Duodenal mucosa (tissue), 2 donors: ENCODE data around the gene CD84.

Experiments
- H3K27ac ChIP-seq: one replicate; pipeline ENCODE4 v1.7.0; 2013; ENCODE audit warnings: low read depth, low read length
- H3K27me3 ChIP-seq, 2 donors: one replicate each; pipeline ENCODE4 v1.7.0; 2013; ENCODE audit warnings: low read length in 2 of 2, control low read depth in 1 of 2; ENCODE audit not compliant: insufficient read depth in 2 of 2, control insufficient read depth in 1 of 2
- H3K36me3 ChIP-seq, 2 donors: one replicate each; pipeline ENCODE4 v1.7.0; 2013; ENCODE audit warnings: low read length in 2 of 2, control low read depth in 1 of 2; ENCODE audit not compliant: insufficient read depth in 2 of 2, control insufficient read depth in 1 of 2
- H3K4me1 ChIP-seq, 2 donors: one replicate each; pipeline ENCODE4 v1.7.0; 2013; ENCODE audit warnings: low read length in 2 of 2, control low read depth in 1 of 2; ENCODE audit not compliant: insufficient read depth in 2 of 2, control insufficient read depth in 1 of 2
- H3K4me3 ChIP-seq, 2 donors: one replicate each; pipeline ENCODE4 v1.7.0; 2013; ENCODE audit warnings: low read length in 2 of 2, low read depth in 1 of 2
- H3K9ac ChIP-seq, 2 donors: one replicate each; pipeline ENCODE4 v1.7.0; 2013; ENCODE audit warnings: low read length in 2 of 2, low read depth in 1 of 2
- H3K9me3 ChIP-seq, 2 donors: one replicate each; pipeline ENCODE4 v1.7.0; 2013; ENCODE audit warnings: low read length in 2 of 2, control low read depth in 1 of 2; ENCODE audit not compliant: control insufficient read depth in 1 of 2

The CD84 gene

GRCh38 chr1:160622501-160623226, 43.4 kb upstream of the CD84 start:
- H3K27me3 ChIP-seq = no peaks in the 10 kb centered on the region
- no peaks in the 10 kb centered on the region for H3K9me3 ChIP-seq
- no peaks in the 10 kb centered on the region for H3K36me3 ChIP-seq
- H3K4me3 ChIP-seq = no peak overlapping the region
- H3K9ac ChIP-seq = no peak overlapping the region
- no peak overlapping the region for H3K27ac ChIP-seq
- peaks cover 14 to 17% of the 10 kb centered on the region in 2 donors for H3K4me1 ChIP-seq

- H3K36me3 ChIP-seq = no peaks in the 10 kb centered on the region
- H3K4me3 ChIP-seq = no peak overlapping the region
- H3K9me3 ChIP-seq = no peaks in the 10 kb centered on the region
- H3K27ac ChIP-seq = no peak overlapping the region
- H3K27me3 ChIP-seq = no peaks in the 10 kb centered on the region
- H3K4me1 ChIP-seq = peaks cover 6 to 14% of the 10 kb centered on the region in 2 donors
- H3K9ac ChIP-seq = no peak overlapping the region
Observed at GRCh38 chr1:160621633-160622413, 42.5 kb upstream of the CD84 start.

GRCh38 chr1:160620942-160621632, 41.8 kb upstream of the CD84 start:
- Histone ChIP-seq H3K9me3 (no peaks in the 10 kb centered on the region), H3K27me3 (no peaks in the 10 kb centered on the region), H3K9ac (no peak overlapping the region), H3K4me1 (peaks cover 0 to 11% of the 10 kb centered on the region in 2 donors), H3K4me3 (no peak overlapping the region), H3K36me3 (no peaks in the 10 kb centered on the region), H3K27ac (no peak overlapping the region)

DNA sequence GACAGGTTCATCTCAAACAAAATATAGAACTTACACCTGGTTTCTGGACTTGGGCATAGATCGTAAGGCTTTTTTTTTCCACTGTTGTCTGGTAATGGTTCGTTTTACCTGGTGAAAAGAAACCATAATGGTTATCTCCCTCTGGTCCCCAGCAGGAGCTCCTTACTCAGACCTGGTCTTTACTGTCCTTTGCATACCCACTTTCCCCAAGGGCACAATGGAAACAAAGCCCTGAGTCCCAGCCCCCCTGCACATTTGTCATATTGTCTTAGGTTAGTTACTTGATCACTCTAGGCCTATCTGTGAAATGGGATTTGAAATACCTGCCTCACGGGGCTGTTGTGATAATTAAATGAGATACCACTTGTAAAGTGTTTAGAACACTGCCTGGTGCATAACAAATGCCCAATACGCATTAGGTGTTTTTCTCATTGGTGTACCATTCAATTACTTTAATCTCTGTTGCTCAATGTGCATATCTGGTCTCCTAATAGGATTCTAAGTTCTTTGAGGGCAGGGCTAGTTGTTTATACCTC, 40.5 kb upstream of the CD84 start:
- H3K27ac ChIP-seq = no peak overlapping the region
- no peaks in the 10 kb centered on the region for H3K9me3 ChIP-seq
- peaks cover 0 to 11% of the 10 kb centered on the region in 2 donors for H3K4me1 ChIP-seq
- no peak overlapping the region for H3K4me3 ChIP-seq
- no peaks in the 10 kb centered on the region for H3K36me3 ChIP-seq
- H3K9ac ChIP-seq = no peak overlapping the region
- no peaks in the 10 kb centered on the region for H3K27me3 ChIP-seq

DNA sequence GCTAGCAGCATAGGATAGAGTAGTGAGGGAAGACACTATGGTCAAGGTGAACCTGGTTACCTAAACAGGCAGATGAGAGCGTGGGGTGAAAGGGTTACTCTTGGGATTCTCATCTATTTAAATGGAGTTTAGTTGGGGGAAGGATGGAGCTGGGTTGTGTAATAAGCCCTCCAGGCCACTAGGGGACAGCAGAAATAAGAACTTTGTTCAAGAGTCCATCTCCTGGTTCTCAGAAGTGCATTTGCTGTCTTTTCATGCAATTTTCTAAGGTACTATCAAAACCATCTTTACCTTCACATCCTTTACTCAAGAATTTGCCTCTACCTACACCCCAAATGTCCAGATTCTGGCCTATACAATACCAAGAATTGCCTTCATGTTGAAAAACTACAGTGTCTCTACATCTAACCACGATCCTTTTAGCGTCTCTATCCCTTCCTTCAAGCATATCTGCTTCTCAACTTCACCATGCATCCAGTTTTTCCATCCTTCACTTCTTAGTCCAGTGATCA, 39.5 kb upstream of the CD84 start:
- Histone ChIP-seq H3K4me1 (peaks cover 0 to 10% of the 10 kb centered on the region in 2 donors), H3K4me3 (no peak overlapping the region), H3K27ac (no peak overlapping the region), H3K9ac (no peak overlapping the region), H3K9me3 (no peaks in the 10 kb centered on the region), H3K36me3 (no peaks in the 10 kb centered on the region), H3K27me3 (no peaks in the 10 kb centered on the region)

DNA sequence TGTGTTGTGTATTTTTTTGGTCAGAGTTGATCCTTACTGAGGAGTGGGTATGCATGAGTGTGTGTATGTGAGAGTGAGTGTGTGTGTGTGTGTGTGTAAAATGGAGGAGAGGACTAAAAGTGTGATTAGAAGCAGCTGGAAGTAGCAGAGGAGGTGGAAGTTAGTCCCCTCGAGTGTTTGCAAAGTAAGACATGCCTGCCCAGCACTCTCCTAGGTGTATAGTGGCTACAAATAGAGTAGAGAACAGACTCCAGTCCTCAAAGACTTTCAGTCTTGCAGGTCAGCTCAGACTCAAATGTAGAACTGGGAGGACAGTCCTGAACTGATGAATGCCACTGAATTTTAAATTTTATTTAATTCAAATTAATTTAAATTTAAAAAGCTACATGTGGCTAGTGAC, 39.0 kb upstream of the CD84 start:
- H3K36me3 ChIP-seq = no peaks in the 10 kb centered on the region
- H3K4me3 ChIP-seq = no peak overlapping the region
- peaks cover 0 to 5% of the 10 kb centered on the region in 2 donors for H3K4me1 ChIP-seq
- H3K27me3 ChIP-seq = no peaks in the 10 kb centered on the region
- no peak overlapping the region for H3K27ac ChIP-seq
- H3K9ac ChIP-seq = no peak overlapping the region
- H3K9me3 ChIP-seq = no peaks in the 10 kb centered on the region

GRCh38 chr1:160615660-160616059, 36.4 kb upstream of the CD84 start:
- H3K9ac ChIP-seq = no peak overlapping the region
- no peaks in the 10 kb centered on the region for H3K4me1 ChIP-seq
- H3K27me3 ChIP-seq = no peaks in the 10 kb centered on the region
- no peak overlapping the region for H3K27ac ChIP-seq
- no peak overlapping the region for H3K4me3 ChIP-seq
- no peaks in the 10 kb centered on the region for H3K36me3 ChIP-seq
- no peaks in the 10 kb centered on the region for H3K9me3 ChIP-seq

- Histone ChIP-seq H3K27ac (no peak overlapping the region), H3K9me3 (no peaks in the 10 kb centered on the region), H3K4me3 (no peak overlapping the region), H3K36me3 (no peaks in the 10 kb centered on the region), H3K27me3 (no peaks in the 10 kb centered on the region), H3K4me1 (no peaks in the 10 kb centered on the region), H3K9ac (no peak overlapping the region)
Observed at GRCh38 chr1:160614410-160614809, 35.1 kb upstream of the CD84 start.

DNA sequence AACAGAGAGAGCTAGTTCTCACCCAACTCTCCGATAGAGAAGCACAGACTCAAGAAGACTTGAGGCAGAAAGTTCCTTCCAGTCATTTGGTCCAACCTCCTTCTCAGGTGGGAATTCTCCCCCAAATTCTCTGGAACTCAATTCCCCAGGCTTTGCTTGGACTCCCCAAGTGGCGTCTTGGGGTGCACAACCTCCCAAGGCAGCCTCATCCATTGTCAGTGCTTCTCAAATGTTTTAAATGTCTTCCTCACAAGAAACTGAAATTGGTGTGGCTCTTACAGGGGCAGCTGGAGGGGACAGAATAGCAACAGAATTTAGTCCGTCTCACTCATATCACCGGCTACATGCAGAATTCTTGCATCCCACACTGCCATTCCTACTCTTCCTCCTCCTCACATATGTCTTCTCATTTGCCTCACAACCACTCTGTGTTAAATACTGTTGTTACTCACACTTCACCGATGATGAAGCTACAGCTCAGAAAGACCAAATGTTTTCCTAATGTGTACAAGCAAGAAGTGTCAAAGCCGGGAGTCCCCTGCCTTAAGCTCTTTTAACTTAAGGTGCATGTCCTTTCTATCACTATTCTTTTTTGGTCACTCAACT, 33.4 kb upstream of the CD84 start:
- no peaks in the 10 kb centered on the region for H3K36me3 ChIP-seq
- no peak overlapping the region for H3K27ac ChIP-seq
- H3K9me3 ChIP-seq = no peaks in the 10 kb centered on the region
- H3K4me1 ChIP-seq = no peaks in the 10 kb centered on the region
- no peak overlapping the region for H3K4me3 ChIP-seq
- H3K9ac ChIP-seq = no peak overlapping the region
- no peaks in the 10 kb centered on the region for H3K27me3 ChIP-seq
